ENCODE data around the gene PPP1R8.
A peak's percentile ranks its signal among the peaks of the same experiment; 100 is the strongest.
"Not testable (repeated sequence)": the region's sequence is repeated elsewhere in the genome, so short reads cannot be mapped to it uniquely, and the experiment has no call there.

Gene PPP1R8

DNA sequence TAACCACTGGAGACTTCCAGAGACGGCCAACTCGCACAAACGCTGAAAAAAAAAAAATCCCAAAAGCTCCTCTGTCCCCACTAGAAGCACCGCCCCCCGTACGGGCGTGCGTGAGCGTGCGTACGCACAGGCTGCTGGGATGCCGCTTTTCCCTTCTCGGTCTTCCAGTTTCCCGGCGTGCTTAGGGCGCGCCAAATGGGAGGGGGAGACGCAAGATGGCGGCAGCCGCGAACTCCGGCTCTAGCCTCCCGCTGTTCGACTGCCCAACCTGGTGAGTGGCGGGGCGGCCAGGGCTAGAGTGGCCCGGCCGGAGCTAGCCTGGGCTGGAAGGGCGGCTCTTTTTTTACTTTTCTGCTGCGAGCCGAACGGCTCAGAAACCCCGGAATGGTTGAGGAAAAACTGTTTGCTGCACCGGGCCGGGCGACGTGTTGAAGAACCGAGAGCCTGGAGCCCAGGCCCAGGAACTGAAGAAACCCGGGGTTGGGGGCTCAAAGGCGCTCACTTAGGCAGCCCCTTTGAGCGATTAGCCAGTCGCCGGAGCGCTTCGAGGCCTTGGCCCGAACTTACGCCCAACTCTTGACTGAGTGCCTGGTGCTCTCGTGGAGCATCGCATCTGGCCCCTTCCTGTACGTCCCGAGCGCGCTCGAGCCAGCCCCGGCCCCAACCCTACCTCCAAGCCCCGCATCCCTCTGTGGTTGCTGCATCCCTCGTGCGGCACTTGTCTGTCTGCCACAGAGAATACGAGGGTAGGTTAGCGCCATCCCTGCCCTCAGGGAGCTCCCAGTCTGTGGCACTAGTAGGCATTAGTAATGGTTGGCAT is at the start of gene PPP1R8:
Gene PPP1R8, plus strand, starts transcription at position 162 of the 820 bp plus-strand sequence. Its CDS starts 54 bp downstream, at position 216.
- peak within 1 kb of the TSS; percentile 75 for H3K27ac ChIP-seq (ENCODE audit: low read depth, low read length)
- peak within 1 kb of the TSS; percentile 85 for H3K4me3 ChIP-seq (ENCODE audit: low read depth, low read length)
- no peaks in the 10 kb centered on the region for H3K27me3 ChIP-seq (ENCODE audit: insufficient read depth, low read length)
- peaks cover 13% of the 10 kb centered on the region for H3K36me3 ChIP-seq (ENCODE audit: insufficient read depth, low read length)
- H2AFZ ChIP-seq (ENCODE audit: low read length, unreplicated experiment): peak within 1 kb of the TSS; percentile 73
- peaks cover 52% of the 10 kb centered on the region for H3K79me2 ChIP-seq (ENCODE audit: control insufficient read depth, insufficient read depth, low read length, unreplicated experiment)
- H3K4me1 ChIP-seq (ENCODE audit: control insufficient read depth, insufficient read depth, low read length, unreplicated experiment): peaks cover 17% of the 10 kb centered on the region

DNA sequence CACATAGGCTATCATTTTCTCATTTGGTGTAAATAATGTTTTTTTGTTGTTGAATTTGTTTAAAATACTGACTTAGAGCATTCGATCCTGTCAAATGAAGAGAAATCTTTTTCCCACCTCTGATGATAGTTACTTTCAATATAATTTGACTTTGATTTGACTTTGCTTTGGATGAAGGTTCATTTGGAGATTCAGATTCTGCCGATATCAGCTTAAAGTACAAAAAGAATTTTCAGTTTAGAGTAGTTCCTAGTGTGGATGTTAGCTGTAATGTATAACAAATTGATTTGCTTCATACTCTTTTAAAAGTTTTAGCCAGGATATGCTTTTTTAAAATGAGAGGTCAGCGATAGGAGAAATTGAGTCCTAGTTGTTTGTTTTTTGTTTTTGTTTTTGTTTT is 47.6 kb upstream of the PPP1R8 start:
- no peaks in the 10 kb centered on the region for H3K27me3 ChIP-seq (ENCODE audit: insufficient read depth, low read length)
- peaks cover 43% of the 10 kb centered on the region for H3K4me1 ChIP-seq (ENCODE audit: control insufficient read depth, insufficient read depth, low read length, unreplicated experiment)
- H3K27ac ChIP-seq (ENCODE audit: low read depth, low read length): no peak overlapping the region
- H3K79me2 ChIP-seq (ENCODE audit: control insufficient read depth, insufficient read depth, low read length, unreplicated experiment): peaks cover 66% of the 10 kb centered on the region
- H3K4me3 ChIP-seq (ENCODE audit: low read depth, low read length): no peak overlapping the region
- no peaks in the 10 kb centered on the region; the same call in 1 of the 2 replicates for H3K36me3 ChIP-seq (ENCODE audit: insufficient read depth, low read length)
- no peak overlapping the region for H2AFZ ChIP-seq (ENCODE audit: low read length, unreplicated experiment)

DNA sequence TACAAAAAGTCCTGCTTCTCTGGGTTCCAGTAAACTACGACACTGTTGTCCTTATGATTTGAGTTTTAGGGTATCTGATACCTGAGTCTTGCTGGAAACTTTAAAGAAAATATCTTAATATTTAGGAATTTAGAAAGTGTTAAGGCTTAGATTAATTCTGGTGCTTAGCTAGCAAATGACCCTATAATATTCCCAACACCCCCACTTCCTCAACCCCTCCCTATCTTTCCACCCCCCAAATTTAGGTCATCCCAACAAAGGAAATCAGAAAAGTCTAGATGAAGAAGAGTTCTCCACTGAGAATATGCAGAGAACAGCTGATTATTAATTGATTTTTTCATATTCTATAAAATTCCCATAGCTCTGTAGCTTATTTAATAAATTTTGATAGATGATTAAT is 45.9 kb upstream of the PPP1R8 start:
- H3K27me3 ChIP-seq (ENCODE audit: insufficient read depth, low read length): no peaks in the 10 kb centered on the region
- H3K36me3 ChIP-seq (ENCODE audit: insufficient read depth, low read length): peaks cover under 1% of the 10 kb centered on the region
- H3K4me3 ChIP-seq (ENCODE audit: low read depth, low read length): no peak overlapping the region
- peaks cover 63% of the 10 kb centered on the region for H3K79me2 ChIP-seq (ENCODE audit: control insufficient read depth, insufficient read depth, low read length, unreplicated experiment)
- H3K4me1 ChIP-seq (ENCODE audit: control insufficient read depth, insufficient read depth, low read length, unreplicated experiment): peaks cover 59% of the 10 kb centered on the region
- H3K27ac ChIP-seq (ENCODE audit: low read depth, low read length): no peak overlapping the region
- H2AFZ ChIP-seq (ENCODE audit: low read length, unreplicated experiment): no peak overlapping the region

DNA sequence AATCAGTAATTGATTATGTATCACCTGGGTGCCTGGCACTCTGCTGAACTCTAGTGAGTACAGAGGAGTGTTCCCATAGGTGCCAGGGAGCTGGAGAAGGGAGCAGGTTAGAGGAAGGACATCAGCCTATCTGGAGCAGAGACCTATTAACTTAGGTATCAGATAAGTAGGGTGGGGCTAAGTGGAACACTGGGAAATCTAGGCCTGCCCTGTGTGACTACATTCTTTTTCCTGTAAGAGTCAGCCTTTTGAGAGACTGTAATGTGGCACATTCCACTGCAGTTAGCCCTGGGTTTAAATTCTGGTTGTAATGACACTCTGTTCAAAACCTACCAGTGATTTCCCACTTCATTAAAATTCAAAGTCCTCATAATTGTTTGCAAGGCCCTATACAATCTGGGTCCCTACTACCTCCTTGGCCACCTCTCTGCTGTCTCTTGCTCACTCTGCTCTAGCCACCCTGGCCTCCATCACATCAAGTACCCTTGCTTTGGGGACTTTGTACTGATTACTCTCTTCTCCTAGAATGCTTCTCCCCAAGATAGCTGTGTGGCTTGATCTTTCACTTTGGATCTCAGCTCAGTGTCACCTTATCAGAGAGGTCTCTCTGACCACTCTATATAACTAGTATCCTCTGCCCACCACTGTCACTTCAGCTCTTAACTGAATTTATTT is 44.7 kb upstream of the PPP1R8 start:
- H3K79me2 ChIP-seq (ENCODE audit: control insufficient read depth, insufficient read depth, low read length, unreplicated experiment): peaks cover 57% of the 10 kb centered on the region

DNA sequence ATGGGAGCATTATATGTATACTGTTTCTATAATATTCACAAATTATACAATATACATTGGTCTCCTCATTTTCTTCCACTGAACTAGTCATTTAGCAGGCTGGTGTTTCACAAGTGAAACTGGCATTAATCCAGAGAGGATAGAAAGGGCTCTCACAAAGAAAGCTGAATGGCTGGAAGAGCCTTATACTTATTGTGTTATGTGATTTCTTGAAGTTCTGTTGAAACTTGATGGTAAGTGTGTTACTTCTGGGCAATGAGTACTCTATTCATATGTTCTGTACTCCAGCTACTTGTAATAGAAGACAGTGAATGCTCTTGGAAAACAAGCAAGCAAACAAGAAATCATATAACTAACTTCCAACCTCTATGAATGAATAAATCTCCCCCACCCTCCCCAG is 42.7 kb upstream of the PPP1R8 start:
- Histone ChIP-seq H3K4me3 (ENCODE audit: low read depth, low read length) (no peak overlapping the region), H3K36me3 (ENCODE audit: insufficient read depth, low read length) (peaks cover 13% of the 10 kb centered on the region), H3K79me2 (ENCODE audit: control insufficient read depth, insufficient read depth, low read length, unreplicated experiment) (peaks cover 45% of the 10 kb centered on the region), H3K27ac (ENCODE audit: low read depth, low read length) (peak overlapping the region; percentile 62), H3K4me1 (ENCODE audit: control insufficient read depth, insufficient read depth, low read length, unreplicated experiment) (peaks cover 52% of the 10 kb centered on the region), H2AFZ (ENCODE audit: low read length, unreplicated experiment) (no peak overlapping the region), H3K27me3 (ENCODE audit: insufficient read depth, low read length) (no peaks in the 10 kb centered on the region)

More for the DNA sequence above, 44.7 kb upstream of the PPP1R8 start:
- Histone ChIP-seq H3K4me3 (ENCODE audit: low read depth, low read length) (no peak overlapping the region), H3K4me1 (ENCODE audit: control insufficient read depth, insufficient read depth, low read length, unreplicated experiment) (peaks cover 57% of the 10 kb centered on the region), H3K36me3 (ENCODE audit: insufficient read depth, low read length) (peaks cover 9% of the 10 kb centered on the region), H2AFZ (ENCODE audit: low read length, unreplicated experiment) (no peak overlapping the region), H3K27ac (ENCODE audit: low read depth, low read length) (peak overlapping the region; percentile 27), H3K27me3 (ENCODE audit: insufficient read depth, low read length) (no peaks in the 10 kb centered on the region)

DNA sequence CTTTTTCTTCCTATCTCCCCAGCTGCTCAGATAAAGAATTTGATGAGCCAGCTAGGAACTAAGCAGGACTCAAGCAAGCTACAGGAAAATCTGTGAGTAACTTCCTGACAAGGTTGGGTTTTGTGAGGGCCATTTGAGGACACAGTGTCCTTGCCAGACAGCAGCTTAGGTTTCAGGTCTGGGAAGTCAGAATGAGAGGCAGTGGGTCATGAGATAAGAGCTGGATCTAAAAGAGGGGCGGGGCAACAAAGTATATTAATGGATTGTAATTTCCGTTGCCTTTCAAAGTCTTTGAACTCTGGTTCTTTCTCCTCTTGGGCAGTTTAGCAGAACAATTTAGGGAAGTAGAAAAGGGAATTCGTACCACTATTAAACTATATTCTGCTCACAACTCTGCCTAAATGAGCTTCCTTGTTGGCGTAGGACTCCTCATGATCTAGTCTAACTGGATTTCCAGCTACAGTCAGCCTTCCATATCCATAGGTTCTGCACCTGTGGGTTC is 41.0 kb upstream of the PPP1R8 start:
- Histone ChIP-seq H3K79me2 (ENCODE audit: control insufficient read depth, insufficient read depth, low read length, unreplicated experiment) (peaks cover 33% of the 10 kb centered on the region), H2AFZ (ENCODE audit: low read length, unreplicated experiment) (no peak overlapping the region), H3K27ac (ENCODE audit: low read depth, low read length) (peak overlapping the region; percentile 74), H3K36me3 (ENCODE audit: insufficient read depth, low read length) (peaks cover 22% of the 10 kb centered on the region), H3K4me1 (ENCODE audit: control insufficient read depth, insufficient read depth, low read length, unreplicated experiment) (peaks cover 39% of the 10 kb centered on the region), H3K4me3 (ENCODE audit: low read depth, low read length) (peak overlapping the region; percentile 14; the same call in 1 of the 2 replicates), H3K27me3 (ENCODE audit: insufficient read depth, low read length) (no peaks in the 10 kb centered on the region)

DNA sequence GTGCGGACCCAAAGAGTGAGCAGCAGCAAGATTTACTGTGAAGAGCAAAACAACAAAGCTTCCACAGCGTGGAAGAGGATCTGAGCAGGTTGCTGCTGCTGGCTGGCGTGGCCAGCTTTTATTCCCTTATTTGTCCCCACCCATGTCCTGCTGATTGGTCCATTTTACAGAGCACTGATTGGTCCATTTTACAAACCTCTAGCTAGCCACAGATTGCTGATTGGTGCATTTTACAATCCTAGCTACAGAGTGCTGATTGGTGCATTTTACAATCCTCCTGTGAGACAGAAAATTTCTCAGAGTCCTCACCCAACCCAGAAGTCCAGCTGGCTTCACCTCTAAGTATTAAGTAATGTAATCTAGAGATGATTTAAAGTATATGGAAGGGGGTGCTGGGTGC is 40.3 kb upstream of the PPP1R8 start:
- peaks cover 29% of the 10 kb centered on the region for H3K79me2 ChIP-seq (ENCODE audit: control insufficient read depth, insufficient read depth, low read length, unreplicated experiment)
- not testable (repeated sequence) for H3K27me3 ChIP-seq (ENCODE audit: insufficient read depth, low read length); H2AFZ ChIP-seq (ENCODE audit: low read length, unreplicated experiment); H3K4me3 ChIP-seq (ENCODE audit: low read depth, low read length)
- peaks cover 27% of the 10 kb centered on the region for H3K36me3 ChIP-seq (ENCODE audit: insufficient read depth, low read length)
- peak overlapping the region; percentile 74 for H3K27ac ChIP-seq (ENCODE audit: low read depth, low read length)
- H3K4me1 ChIP-seq (ENCODE audit: control insufficient read depth, insufficient read depth, low read length, unreplicated experiment): peaks cover 41% of the 10 kb centered on the region

DNA sequence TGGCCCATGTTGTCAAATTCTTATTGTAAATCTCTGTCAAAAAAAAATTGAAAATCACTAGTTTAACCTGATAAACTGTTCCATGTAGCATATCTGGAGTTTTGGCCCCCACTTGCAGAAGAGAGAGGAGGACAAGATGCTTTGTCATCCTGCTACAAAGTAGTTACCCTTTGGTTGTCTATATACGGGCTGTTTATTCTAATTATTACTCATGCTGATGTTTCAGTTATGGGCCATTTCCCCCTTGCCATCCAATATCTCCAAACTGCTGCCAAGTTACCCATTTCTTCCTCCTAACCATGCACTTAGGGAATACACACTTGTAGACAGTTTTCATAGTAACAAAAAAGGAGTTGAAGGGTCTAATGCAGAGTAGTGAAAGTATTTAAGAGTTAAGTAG is 35.0 kb upstream of the PPP1R8 start:
- Histone ChIP-seq H3K79me2 (ENCODE audit: control insufficient read depth, insufficient read depth, low read length, unreplicated experiment) (no peaks in the 10 kb centered on the region), H3K27ac (ENCODE audit: low read depth, low read length) (peak overlapping the region; percentile 56), H3K36me3 (ENCODE audit: insufficient read depth, low read length) (peaks cover 36% of the 10 kb centered on the region), H3K27me3 (ENCODE audit: insufficient read depth, low read length) (no peaks in the 10 kb centered on the region), H3K4me3 (ENCODE audit: low read depth, low read length) (no peak overlapping the region), H3K4me1 (ENCODE audit: control insufficient read depth, insufficient read depth, low read length, unreplicated experiment) (peaks cover 10% of the 10 kb centered on the region), H2AFZ (ENCODE audit: low read length, unreplicated experiment) (no peak overlapping the region)

DNA sequence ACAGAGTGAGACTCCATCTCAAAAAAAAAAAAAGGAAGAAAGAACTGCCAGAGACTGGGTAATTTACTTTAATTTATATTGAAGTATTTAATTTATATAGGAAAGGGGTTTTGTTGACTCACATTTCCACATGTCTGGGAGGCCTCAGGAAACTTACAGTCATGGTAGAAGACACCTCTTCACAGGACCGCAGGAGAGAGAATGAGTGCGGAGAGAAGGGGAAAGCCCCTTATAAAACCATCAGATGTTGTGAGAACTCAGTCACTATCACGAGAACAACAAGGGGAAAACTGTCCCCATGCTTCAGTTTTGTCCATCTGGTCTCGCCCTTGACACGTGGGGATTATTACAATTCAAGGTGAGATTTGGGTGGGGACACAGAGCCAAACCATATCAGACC is 25.8 kb upstream of the PPP1R8 start:
- Histone ChIP-seq H3K79me2 (ENCODE audit: control insufficient read depth, insufficient read depth, low read length, unreplicated experiment) (no peaks in the 10 kb centered on the region), H3K36me3 (ENCODE audit: insufficient read depth, low read length) (peaks cover 25% of the 10 kb centered on the region), H3K4me1 (ENCODE audit: control insufficient read depth, insufficient read depth, low read length, unreplicated experiment) (no peaks in the 10 kb centered on the region), H3K4me3 (ENCODE audit: low read depth, low read length) (no peak overlapping the region), H2AFZ (ENCODE audit: low read length, unreplicated experiment) (no peak overlapping the region), H3K27me3 (ENCODE audit: insufficient read depth, low read length) (no peaks in the 10 kb centered on the region), H3K27ac (ENCODE audit: low read depth, low read length) (no peak overlapping the region)

DNA sequence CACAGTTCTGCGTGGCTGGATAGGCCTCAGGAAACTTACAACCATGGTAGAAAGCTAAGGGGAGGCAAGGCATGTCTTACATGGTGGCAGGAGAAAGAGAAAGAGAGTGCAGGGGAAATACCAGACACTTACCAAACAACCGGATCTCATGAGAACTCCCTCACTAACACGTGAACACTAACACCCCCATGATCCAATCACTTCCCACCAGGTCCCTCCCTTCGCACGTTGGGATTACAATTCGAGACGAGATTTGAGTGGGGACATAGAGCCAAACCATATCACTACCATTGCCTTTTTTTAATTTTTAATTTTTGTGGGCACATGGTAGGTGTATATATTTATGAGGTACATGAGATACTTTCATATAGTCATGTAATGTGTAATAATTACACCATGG is 23.8 kb upstream of the PPP1R8 start:
- Histone ChIP-seq H2AFZ (ENCODE audit: low read length, unreplicated experiment) (no peak overlapping the region), H3K79me2 (ENCODE audit: control insufficient read depth, insufficient read depth, low read length, unreplicated experiment) (no peaks in the 10 kb centered on the region), H3K27me3 (ENCODE audit: insufficient read depth, low read length) (no peaks in the 10 kb centered on the region), H3K27ac (ENCODE audit: low read depth, low read length) (no peak overlapping the region), H3K4me1 (ENCODE audit: control insufficient read depth, insufficient read depth, low read length, unreplicated experiment) (no peaks in the 10 kb centered on the region), H3K36me3 (ENCODE audit: insufficient read depth, low read length) (peaks cover 21% of the 10 kb centered on the region), H3K4me3 (ENCODE audit: low read depth, low read length) (no peak overlapping the region)
